PC-3 (cell line): ENCODE measurements around the gene BFSP1.

Experiments
- EZH2phosphoT487 ChIP-seq: fragments of 300-600 bp; sonication (generic); IDR thresholded peaks from 2 replicates; pipeline ENCODE4 v1.6.1; 2018; ENCODE audit warnings: mild to moderate bottlenecking, antibody characterized with exemption, low read length, borderline replicate concordance
- TF ChIP-seq, protein P1 (sequence below): fragments of 300-600 bp; sonication (generic); conservative IDR thresholded peaks from 2 replicates; pipeline ENCODE4 v1.5.1; 2017; ENCODE audit warnings: antibody characterized with exemption, low read depth, mild to moderate bottlenecking, low read length

DNA sequence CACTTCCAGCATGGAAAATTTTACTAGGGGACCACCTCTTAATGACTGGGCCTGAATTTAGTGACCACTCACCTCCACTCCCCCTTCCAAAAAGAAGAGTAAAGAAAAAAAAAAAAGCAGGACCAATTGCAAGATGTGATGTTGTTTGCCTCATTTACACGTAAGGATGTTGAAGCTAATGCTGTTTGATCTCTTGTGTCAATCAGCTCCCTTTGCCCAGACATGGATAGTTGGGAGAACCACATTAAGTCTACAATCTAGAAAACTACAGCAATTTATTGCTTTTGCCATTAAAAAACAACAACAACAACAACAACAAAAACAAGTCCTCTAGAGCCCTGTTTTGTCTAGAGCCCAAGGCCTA is 27.7 kb upstream of the BFSP1 start:
- TF ChIP-seq, protein P1, sequence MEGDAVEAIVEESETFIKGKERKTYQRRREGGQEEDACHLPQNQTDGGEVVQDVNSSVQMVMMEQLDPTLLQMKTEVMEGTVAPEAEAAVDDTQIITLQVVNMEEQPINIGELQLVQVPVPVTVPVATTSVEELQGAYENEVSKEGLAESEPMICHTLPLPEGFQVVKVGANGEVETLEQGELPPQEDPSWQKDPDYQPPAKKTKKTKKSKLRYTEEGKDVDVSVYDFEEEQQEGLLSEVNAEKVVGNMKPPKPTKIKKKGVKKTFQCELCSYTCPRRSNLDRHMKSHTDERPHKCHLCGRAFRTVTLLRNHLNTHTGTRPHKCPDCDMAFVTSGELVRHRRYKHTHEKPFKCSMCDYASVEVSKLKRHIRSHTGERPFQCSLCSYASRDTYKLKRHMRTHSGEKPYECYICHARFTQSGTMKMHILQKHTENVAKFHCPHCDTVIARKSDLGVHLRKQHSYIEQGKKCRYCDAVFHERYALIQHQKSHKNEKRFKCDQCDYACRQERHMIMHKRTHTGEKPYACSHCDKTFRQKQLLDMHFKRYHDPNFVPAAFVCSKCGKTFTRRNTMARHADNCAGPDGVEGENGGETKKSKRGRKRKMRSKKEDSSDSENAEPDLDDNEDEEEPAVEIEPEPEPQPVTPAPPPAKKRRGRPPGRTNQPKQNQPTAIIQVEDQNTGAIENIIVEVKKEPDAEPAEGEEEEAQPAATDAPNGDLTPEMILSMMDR, result no peak
- no peak for TF ChIP-seq EZH2phosphoT487
